DND-41 (cell line): ENCODE data around the gene KDELR3.

Experiments
- CTCF ChIP-seq: IDR thresholded peaks from 2 replicates; pipeline ENCODE4 v1.5.1; 2012; ENCODE audit warnings: borderline replicate concordance, low read length, moderate library complexity, mild to moderate bottlenecking; ENCODE audit not compliant: poor library complexity, severe bottlenecking; ENCODE audit errors: extremely low read depth
- EZH2 ChIP-seq: IDR thresholded peaks from 3 replicates; pipeline ENCODE4 v1.6.1; 2012; ENCODE audit warnings: borderline replicate concordance, low read depth, mild to moderate bottlenecking, moderate library complexity, low read length, inconsistent platforms; ENCODE audit not compliant: severe bottlenecking

GRCh38 chr22:38523029-38523428 lies 55.1 kb downstream of the KDELR3 start:
- TF ChIP-seq EZH2 (no peak), CTCF (no peak)
